Keratinocyte (primary cell): ENCODE measurements around the gene PFDN2.

Source experiments
- EZH2 ChIP-seq: IDR thresholded peaks from one replicate; pipeline ENCODE4 v1.6.1; 2012; ENCODE audit warnings: inconsistent platforms, mild to moderate bottlenecking, low read length, moderate library complexity
- TF ChIP-seq, protein P1 (sequence below), 3 experiments: IDR thresholded peaks in 1 of 3; conservative IDR thresholded peaks in 1 of 3; optimal IDR thresholded peaks in 1 of 3; 2 replicates in 2 of 3; 3 replicates in 1 of 3; pipeline versions ENCODE3 to v1.5.1; 2011; ENCODE audit warnings: low read length in 3 of 3, mild to moderate bottlenecking in 3 of 3, moderate library complexity in 2 of 3, control low read depth in 1 of 3, inconsistent platforms in 1 of 3; ENCODE audit not compliant: insufficient read depth in 2 of 3; ENCODE audit errors: extremely low read depth in 1 of 3

DNA sequence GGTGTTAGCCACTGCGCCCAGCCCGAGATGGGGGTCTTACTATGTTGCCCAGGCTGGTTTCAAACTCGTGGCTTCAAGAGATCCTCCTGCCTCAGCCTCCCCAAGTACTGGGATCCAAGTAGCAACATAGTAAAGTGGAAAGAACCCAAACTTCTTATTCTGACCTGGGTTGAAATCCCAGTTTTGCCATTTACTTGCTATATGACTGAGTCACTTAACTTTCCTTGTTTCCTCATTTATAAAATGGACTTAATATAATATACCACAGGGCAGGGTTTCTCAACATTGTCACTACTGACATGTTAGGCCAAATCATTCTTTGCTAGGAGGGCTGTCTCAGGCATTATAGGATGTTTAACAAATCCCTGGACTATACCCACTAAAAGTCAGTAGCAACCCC is 6.7 kb downstream of the PFDN2 start:
- TF ChIP-seq, protein P1, sequence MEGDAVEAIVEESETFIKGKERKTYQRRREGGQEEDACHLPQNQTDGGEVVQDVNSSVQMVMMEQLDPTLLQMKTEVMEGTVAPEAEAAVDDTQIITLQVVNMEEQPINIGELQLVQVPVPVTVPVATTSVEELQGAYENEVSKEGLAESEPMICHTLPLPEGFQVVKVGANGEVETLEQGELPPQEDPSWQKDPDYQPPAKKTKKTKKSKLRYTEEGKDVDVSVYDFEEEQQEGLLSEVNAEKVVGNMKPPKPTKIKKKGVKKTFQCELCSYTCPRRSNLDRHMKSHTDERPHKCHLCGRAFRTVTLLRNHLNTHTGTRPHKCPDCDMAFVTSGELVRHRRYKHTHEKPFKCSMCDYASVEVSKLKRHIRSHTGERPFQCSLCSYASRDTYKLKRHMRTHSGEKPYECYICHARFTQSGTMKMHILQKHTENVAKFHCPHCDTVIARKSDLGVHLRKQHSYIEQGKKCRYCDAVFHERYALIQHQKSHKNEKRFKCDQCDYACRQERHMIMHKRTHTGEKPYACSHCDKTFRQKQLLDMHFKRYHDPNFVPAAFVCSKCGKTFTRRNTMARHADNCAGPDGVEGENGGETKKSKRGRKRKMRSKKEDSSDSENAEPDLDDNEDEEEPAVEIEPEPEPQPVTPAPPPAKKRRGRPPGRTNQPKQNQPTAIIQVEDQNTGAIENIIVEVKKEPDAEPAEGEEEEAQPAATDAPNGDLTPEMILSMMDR (optimal IDR thresholded peaks at IDR 0.05 in 1 of 3, IDR thresholded peaks at IDR 0.05 in 1 of 3, conservative IDR thresholded peaks at IDR 0.05 in 1 of 3; ENCODE audit: extremely low read depth in 1 of 3, insufficient read depth in 2 of 3, low read length in 3 of 3) = no peak
- no peak for TF ChIP-seq EZH2
